ENCODE data around the gene GABBR2.

The GABBR2 gene

DNA sequence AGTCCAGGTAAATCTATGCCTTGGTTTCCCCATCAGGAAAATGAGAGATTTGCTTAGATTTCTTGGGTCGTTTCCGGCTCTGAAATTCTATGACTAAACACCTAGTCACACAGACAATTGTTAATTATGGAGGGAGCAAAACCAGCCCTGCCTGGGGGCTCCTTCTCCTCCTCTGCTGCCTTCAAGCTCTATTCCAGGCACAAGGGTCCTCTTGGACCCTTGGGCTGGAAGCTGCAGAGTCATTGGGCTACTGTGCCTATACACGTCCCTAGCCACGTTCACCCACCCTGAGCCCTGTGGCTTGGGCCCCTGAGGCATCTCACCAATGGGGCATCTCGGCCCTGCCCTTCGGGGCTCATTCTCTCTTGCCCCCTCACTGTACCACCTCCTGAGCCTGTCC is 379.5 kb downstream of the GABBR2 start:
- TF ChIP-seq, protein P1, sequence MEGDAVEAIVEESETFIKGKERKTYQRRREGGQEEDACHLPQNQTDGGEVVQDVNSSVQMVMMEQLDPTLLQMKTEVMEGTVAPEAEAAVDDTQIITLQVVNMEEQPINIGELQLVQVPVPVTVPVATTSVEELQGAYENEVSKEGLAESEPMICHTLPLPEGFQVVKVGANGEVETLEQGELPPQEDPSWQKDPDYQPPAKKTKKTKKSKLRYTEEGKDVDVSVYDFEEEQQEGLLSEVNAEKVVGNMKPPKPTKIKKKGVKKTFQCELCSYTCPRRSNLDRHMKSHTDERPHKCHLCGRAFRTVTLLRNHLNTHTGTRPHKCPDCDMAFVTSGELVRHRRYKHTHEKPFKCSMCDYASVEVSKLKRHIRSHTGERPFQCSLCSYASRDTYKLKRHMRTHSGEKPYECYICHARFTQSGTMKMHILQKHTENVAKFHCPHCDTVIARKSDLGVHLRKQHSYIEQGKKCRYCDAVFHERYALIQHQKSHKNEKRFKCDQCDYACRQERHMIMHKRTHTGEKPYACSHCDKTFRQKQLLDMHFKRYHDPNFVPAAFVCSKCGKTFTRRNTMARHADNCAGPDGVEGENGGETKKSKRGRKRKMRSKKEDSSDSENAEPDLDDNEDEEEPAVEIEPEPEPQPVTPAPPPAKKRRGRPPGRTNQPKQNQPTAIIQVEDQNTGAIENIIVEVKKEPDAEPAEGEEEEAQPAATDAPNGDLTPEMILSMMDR (IDR thresholded peaks at IDR 0.05; ENCODE audit: low read length, missing control alignments): no peak

DNA sequence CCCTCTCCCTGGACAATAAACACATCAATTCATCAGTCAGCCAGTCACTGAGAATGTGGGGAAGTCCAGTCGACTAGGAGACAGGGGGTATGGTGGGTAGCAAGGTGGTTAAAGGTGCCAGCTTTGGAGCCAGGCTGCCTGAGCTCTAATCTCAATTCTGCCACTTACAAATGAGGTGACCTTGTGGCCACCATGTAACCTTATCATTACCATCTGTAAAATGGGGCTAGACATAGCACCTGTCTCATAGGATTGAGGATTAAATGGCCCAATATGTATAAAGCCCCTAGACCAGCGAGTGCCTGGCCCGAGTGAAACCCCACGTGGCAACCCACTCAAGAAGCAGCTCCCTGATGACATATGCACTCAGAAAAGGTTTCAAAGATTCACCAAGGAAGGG is 380.0 kb downstream of the GABBR2 start:
- TF ChIP-seq, protein P1 (IDR thresholded peaks at IDR 0.05; ENCODE audit: low read length, missing control alignments): no peak
- DNase-seq (ENCODE audit: low read depth): no peak

More for the DNA sequence above, 379.5 kb downstream of the GABBR2 start:
- DNase-seq (ENCODE audit: low read depth): no peak
- H3K4me3 ChIP-seq (replicated peaks; ENCODE audit: low read depth, low read length): no peak overlapping the region

DNA sequence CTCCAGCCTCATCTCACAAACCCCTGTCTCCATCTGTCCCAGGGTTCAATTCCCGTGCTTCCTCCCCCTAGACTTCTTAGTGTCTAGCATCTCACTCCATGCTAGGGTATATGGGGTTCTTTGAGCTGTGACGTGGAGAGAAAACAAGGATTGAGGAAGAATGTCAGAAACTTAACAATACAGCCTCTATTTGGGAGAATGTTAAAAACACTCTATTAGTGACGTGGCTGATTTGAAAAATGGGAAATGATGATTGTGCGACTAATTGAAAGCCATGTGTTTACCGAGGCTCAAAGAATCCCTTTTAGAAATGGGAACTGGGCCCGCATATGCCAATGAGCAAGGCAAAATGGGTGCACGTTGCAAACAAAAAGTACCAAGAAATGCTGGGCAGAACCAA is 380.6 kb downstream of the GABBR2 start:
- no peak for DNase-seq (ENCODE audit: low read depth)
- no peak overlapping the region for H3K4me3 ChIP-seq (replicated peaks; ENCODE audit: low read depth, low read length)
- TF ChIP-seq, protein P1 (IDR thresholded peaks at IDR 0.05; ENCODE audit: low read length, missing control alignments): no peak

More for the DNA sequence above, 380.0 kb downstream of the GABBR2 start:
- no peak overlapping the region for H3K4me3 ChIP-seq (replicated peaks; ENCODE audit: low read depth, low read length)

DNA sequence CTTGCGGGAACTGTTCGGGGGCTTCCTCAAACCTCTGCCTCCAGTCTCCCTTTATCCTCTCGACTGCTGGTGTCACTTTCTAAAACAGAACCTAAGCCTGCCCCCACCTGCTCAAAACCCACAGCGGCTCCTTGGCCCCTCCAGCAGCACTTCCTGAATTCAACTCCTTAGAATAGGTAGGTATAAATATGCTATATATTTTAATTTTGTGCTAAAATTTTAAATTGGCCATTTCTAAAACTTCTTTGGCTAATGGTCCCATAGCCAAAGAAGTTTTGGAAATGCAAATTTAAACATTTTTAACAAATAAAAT is 381.5 kb downstream of the GABBR2 start:
- DNase-seq (ENCODE audit: low read depth): no peak
- TF ChIP-seq, protein P1 (IDR thresholded peaks at IDR 0.05; ENCODE audit: low read length, missing control alignments): no peak
- H3K4me3 ChIP-seq (replicated peaks; ENCODE audit: low read depth, low read length): no peak overlapping the region

DNA sequence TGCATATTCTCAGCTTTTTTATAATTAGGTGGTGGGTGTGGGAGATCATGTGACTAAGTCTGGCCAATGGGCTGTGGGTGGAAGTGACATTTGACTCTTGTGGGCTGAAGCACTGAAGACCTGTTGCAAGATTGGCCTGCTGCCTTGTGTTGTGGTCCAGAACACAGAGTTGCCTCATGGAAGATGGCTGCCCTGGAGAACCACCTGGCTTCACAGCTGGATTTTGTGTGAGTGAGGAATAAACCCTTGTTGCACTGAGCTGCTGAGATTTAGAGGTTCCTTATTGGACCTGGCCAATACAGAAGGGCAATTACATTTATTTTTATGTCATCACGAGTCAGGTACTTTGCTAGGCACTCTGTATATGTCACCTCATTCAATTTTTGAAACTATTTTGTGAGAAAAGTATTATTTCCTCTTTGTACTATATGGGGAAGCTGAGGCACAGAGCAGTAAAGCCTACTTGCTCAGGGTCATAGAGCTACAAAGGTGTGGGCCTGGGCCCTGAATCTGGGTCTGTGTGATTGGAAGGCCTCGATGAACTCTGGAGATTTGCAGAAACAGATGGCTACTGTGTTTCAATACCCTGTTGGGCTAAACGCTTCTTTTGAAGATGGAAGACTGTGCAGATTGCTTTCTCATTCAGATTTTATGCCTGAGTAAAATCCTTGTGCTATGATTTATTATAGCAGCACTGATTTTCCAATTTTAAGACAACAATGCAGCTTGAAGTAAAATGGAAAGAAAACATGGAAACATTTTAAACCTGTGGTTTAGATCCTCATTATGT is 382.1 kb downstream of the GABBR2 start:
- peak; percentile 65 for DNase-seq (ENCODE audit: low read depth)
- TF ChIP-seq, protein P1 (IDR thresholded peaks at IDR 0.05; ENCODE audit: low read length, missing control alignments): no peak
- no peak overlapping the region for H3K4me3 ChIP-seq (replicated peaks; ENCODE audit: low read depth, low read length)

DNA sequence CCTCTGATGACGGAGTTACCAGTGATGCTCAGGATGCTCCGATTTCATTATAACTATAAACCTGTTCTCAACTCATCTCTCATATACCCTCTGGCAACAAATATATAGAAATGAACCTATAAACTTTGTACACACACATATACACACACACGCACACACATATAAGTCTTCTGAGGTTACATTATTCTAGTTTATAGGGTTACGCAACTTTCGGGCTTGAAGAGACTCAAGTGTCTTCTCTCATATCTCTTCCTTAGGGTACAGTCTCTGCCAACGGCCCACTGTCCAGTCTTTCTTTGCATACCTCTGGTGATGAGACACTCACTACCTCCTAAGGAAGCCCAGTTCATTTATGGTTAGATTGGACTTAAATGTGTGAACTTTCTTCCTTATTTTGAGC is 383.9 kb downstream of the GABBR2 start:
- no peak overlapping the region for H3K4me3 ChIP-seq (replicated peaks; ENCODE audit: low read depth, low read length)
- DNase-seq (ENCODE audit: low read depth): no peak
- TF ChIP-seq, protein P1 (IDR thresholded peaks at IDR 0.05; ENCODE audit: low read length, missing control alignments): no peak

DNA sequence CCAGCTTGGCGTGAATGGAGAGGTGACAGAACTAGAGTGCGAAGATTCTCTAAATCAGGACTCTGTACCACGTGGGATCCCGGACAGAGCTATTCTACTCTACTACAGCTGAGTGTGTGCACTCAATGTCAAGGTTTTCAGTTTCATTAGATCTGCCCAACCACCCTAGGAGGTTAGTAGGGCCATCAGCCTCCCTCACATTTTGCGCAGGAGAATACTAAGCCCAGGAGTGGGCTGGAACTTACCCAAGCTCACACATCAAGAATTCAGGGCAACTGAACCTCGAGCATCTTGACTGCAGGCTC is 385.0 kb downstream of the GABBR2 start:
- H3K4me3 ChIP-seq (replicated peaks; ENCODE audit: low read depth, low read length): no peak overlapping the region
- DNase-seq (ENCODE audit: low read depth): no peak
- TF ChIP-seq, protein P1 (IDR thresholded peaks at IDR 0.05; ENCODE audit: low read length, missing control alignments): no peak

Data from fibroblast of pulmonary artery (primary cell).